GM20431 (cell line): Measurements from ENCODE around the gene DGCR2.
"Not testable (repeated sequence)": the region's sequence is repeated elsewhere in the genome, so short reads cannot be mapped to it uniquely, and the experiment has no call there.

ENCODE experiments used
- in situ Hi-C: fragments of 300-500 bp; cut with MseI, MboI; formaldehyde crosslinking; loops from one replicate; pipeline ENCODE4 v1.15.0; 2020; ENCODE audit warnings: low sequenced_read_pairs; ENCODE audit not compliant: unreplicated experiment

DGCR2 gene

GRCh38 chr22:19035474-19036228 is 86.6 kb downstream of the DGCR2 start:
- in situ Hi-C loops = no loop called here

GRCh38 chr22:19035126-19035473 is 87.1 kb downstream of the DGCR2 start:
- in situ Hi-C loops = not testable (repeated sequence)

- in situ Hi-C loops = not testable (repeated sequence)
Measured at GRCh38 chr22:19034724-19035120, 87.5 kb downstream of the DGCR2 start.

GRCh38 chr22:19034031-19034723 is 88.0 kb downstream of the DGCR2 start:
- in situ Hi-C loops = not testable (repeated sequence)

GRCh38 chr22:19033568-19033905 is 88.7 kb downstream of the DGCR2 start:
- in situ Hi-C loops = not testable (repeated sequence)

GRCh38 chr22:19032898-19033567 is 89.2 kb downstream of the DGCR2 start:
- in situ Hi-C loops = not testable (repeated sequence)

GRCh38 chr22:19032156-19032785 is 89.9 kb downstream of the DGCR2 start:
- in situ Hi-C loops = not testable (repeated sequence)

GRCh38 chr22:19030889-19031252 is 91.3 kb downstream of the DGCR2 start:
- in situ Hi-C loops = not testable (repeated sequence)

GRCh38 chr22:19030226-19030888 is 91.9 kb downstream of the DGCR2 start:
- in situ Hi-C loops = not testable (repeated sequence)

GRCh38 chr22:19029113-19030103 is 92.8 kb downstream of the DGCR2 start:
- in situ Hi-C loops = not testable (repeated sequence)

- in situ Hi-C loops = not testable (repeated sequence)
Measured at GRCh38 chr22:19028060-19028455, 94.2 kb downstream of the DGCR2 start.

- in situ Hi-C loops = not testable (repeated sequence)
Measured at GRCh38 chr22:19027371-19028059, 94.7 kb downstream of the DGCR2 start.

- in situ Hi-C loops = not testable (repeated sequence)
Measured at GRCh38 chr22:19026080-19026479, 96.1 kb downstream of the DGCR2 start.

GRCh38 chr22:19024956-19025489 is 97.2 kb downstream of the DGCR2 start:
- in situ Hi-C loops = not testable (repeated sequence)

- in situ Hi-C loops = not testable (repeated sequence)
Measured at GRCh38 chr22:19023931-19024330, 98.3 kb downstream of the DGCR2 start.

- in situ Hi-C loops = no loop called here
Measured at GRCh38 chr22:19022755-19023154, 99.5 kb downstream of the DGCR2 start.

- in situ Hi-C loops = no loop called here
Measured at GRCh38 chr22:19019679-19020032, 102.6 kb downstream of the DGCR2 start.

GRCh38 chr22:19019029-19019678 is 103.1 kb downstream of the DGCR2 start:
- in situ Hi-C loops = no loop called here
